ENCODE data around the gene KCNJ4.

DNA sequence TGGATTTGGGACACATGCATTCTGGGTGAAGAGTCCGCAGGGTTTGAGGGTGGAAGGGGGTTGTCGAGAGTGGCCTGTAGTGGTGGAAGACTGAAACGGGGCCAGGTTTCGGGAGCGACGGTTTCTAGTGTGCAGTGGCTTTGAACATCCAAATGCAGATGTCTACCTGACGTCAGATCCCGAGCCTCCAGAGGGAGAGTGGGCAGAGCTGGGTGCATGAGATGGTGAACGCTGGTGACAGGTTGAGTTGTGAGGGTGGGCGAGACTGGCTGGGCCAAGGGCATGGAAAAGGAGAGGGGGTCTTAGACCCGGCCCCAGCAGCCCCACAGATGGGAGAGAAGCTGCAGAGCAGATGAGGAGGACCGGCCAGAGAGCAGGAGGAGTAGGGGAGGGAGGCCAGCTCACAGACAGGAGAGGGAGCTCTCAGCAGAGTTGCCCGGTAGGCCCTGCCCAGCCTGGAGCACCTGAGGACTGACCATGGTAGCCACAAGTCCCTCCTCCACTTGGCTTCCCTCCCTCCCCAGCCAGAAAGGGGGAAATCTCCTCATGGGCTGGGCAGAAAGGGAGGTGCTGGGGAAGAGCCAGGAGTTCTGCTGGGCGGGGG lies 14.2 kb downstream of the KCNJ4 start:
- no peak for TF ChIP-seq CTCF (IDR thresholded peaks at IDR 0.05)
- no peak for TF ChIP-seq EP300 (IDR thresholded peaks at IDR 0.05; ENCODE audit: low read depth)
- no peak for TF ChIP-seq POLR2AphosphoS5 (IDR thresholded peaks at IDR 0.05)
- no peak for TF ChIP-seq POLR2A (IDR thresholded peaks at IDR 0.05)
